Activated B cell treated with CpG ODN at 0.5 μM for 24 hours (primary cell): Measurements from ENCODE around the gene BICC1. TPM values are rescaled to one million over a fixed set of nuclear protein-coding genes. Genes with fewer than 3 reads are reported as not detected.

ENCODE experiments used
- ATAC-seq: fragments of 200-7000 bp; cut with Tn5 transposase; one replicate; pipeline ENCODE4 v1.10.0; 2021; ENCODE audit warnings: low read depth, mild to moderate bottlenecking, moderate library complexity
- CTCF ChIA-PET: fragments of 350-600 bp; sonication (Branson Sonifier 250); formaldehyde crosslinking; loops from one replicate; lab custom pipeline; 2021; ENCODE audit warnings: antibody characterized with exemption; lab: Charles Lee
- POLR2A ChIA-PET: fragments of 350-600 bp; sonication (Branson Sonifier 250); formaldehyde crosslinking; loops from one replicate; lab custom pipeline; 2021; ENCODE audit warnings: antibody characterized with exemption; lab: Charles Lee
- DNase-seq: peaks from one replicate; pipeline ENCODE4 v3.0.0; 2022
- H3K27ac Mint-ChIP-seq: one replicate; pipeline ENCODE4 v1.8.0; 2020; ENCODE audit warnings: mixed read lengths
- H3K27me3 Mint-ChIP-seq: one replicate; pipeline ENCODE4 v1.8.0; 2021; ENCODE audit warnings: mixed read lengths
- H3K36me3 Mint-ChIP-seq: one replicate; pipeline ENCODE4 v1.8.0; 2021; ENCODE audit warnings: low read depth, mixed read lengths
- H3K4me1 Mint-ChIP-seq: one replicate; pipeline ENCODE4 v1.8.0; 2021; ENCODE audit warnings: mixed read lengths
- H3K4me3 Mint-ChIP-seq: one replicate; pipeline ENCODE4 v1.8.0; 2020; ENCODE audit warnings: mild to moderate bottlenecking, mixed read lengths
- H3K9me3 Mint-ChIP-seq: one replicate; pipeline ENCODE4 v1.8.0; 2020; ENCODE audit warnings: mixed read lengths
- CTCF ChIP-seq: fragments of 200-600 bp; IDR thresholded peaks from one replicate; pipeline ENCODE4 v1.8.0; 2022; ENCODE audit warnings: antibody characterized with exemption, mild to moderate bottlenecking
- intact Hi-C: fragments of 100-400 bp; cut with micrococcal nuclease; formaldehyde crosslinking; loops from one replicate; pipeline ENCODE4 v1.15.1; 2024
- total RNA-seq: library from RNA; stranded (reverse); gene quantifications from 2 replicates; pipeline ENCODE4 v1.2.3, GENCODE V29; 2022

The BICC1 gene
- total RNA-seq, 1 donor from 2014 or later: not detected

DNA sequence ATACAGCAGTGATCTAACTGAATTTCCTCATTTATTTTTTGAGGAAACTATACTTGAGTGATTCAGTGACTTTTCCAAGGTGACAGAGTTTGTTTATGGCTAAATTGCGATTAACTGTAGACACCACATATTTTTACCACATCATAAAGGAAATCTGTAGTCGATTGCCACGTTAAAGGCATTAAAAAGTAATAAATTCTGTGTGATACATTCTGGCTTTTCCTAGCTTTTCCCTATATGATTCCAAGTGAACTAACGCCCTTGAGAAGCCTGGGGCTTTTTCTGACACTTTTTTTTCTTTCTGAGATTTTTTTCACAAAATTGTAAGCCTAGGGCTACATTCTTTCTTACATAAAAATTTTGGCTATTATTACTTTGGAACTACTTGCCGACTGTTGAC, 266.9 kb downstream of the BICC1 start:
- Mint-ChIP-seq H3K27me3 (no peaks in the 10 kb centered on the region), H3K9me3 (no peaks in the 10 kb centered on the region), H3K27ac (no peak overlapping the region), H3K4me3 (no peak overlapping the region), H3K4me1 (no peaks in the 10 kb centered on the region), H3K36me3 (no peaks in the 10 kb centered on the region)
- DNase-seq (no peak), ATAC-seq (no peak)
- intact Hi-C loops: no loop called here
- TF ChIP-seq CTCF: no peak
- CTCF ChIA-PET: interaction anchor here (1.2 kb wide), 1 partner anchor 9 kb away, joined by 4 read pairs; no protein-coding TSS in a partner anchor
- POLR2A ChIA-PET: no interaction called here

- ATAC-seq (no peak), DNase-seq (no peak)
- Mint-ChIP-seq H3K27ac (no peak overlapping the region), H3K4me3 (no peak overlapping the region), H3K27me3 (no peaks in the 10 kb centered on the region), H3K9me3 (no peaks in the 10 kb centered on the region), H3K36me3 (no peaks in the 10 kb centered on the region), H3K4me1 (no peaks in the 10 kb centered on the region)
- ChIA-PET CTCF (interaction anchor here (1.2 kb wide), 1 partner anchor 9 kb away, joined by 4 read pairs; no protein-coding TSS in a partner anchor), POLR2A (no interaction called here)
- intact Hi-C loops: loop anchor here (5.0 to 10.0 kb wide), 2 partner anchors 1127 to 1654 kb away; partner anchors contain the start of gene CCDC6
- TF ChIP-seq CTCF: no peak
Measured at GRCh38 chr10:58780476-58780875, 267.8 kb downstream of the BICC1 start.

DNA sequence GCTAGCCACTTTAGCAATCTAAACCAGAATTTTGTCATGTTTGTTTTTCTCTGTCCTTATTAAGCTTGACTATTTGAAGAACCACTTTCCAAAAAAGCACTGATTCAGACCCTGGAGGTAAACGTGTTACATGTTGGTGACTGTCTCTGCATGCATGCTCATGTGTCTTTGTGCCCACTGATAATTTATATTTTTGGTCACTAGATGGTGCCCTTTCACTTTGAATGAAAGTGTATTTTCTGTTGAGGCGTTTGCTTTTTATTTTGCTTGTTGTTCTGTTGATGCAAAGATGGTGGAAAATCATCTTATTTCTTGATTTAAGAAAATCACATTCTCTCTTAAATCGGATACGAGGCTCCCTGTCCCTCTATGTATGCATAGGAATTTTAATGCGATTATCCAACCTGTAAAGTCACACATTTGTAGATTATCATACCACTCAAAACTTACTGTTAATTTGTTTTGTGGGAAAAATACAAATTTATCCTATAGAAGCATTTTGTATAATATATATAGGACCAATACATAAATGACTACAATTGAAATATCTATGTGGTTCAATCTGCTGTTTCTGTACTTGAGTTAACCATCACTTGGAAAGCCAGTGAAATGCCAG, 269.3 kb downstream of the BICC1 start:
- H3K9me3 Mint-ChIP-seq: no peaks in the 10 kb centered on the region
- DNase-seq (no peak), ATAC-seq (no peak)
- H3K4me3 Mint-ChIP-seq: no peak overlapping the region
- no peaks in the 10 kb centered on the region for H3K4me1 Mint-ChIP-seq
- ChIA-PET POLR2A (no interaction called here), CTCF (no interaction called here)
- intact Hi-C loops: loop anchor here (2.0 to 10.0 kb wide), 5 partner anchors 483 to 1865 kb away; partner anchors contain the start of gene CCDC6
- no peaks in the 10 kb centered on the region for H3K27me3 Mint-ChIP-seq
- no peak for TF ChIP-seq CTCF
- no peak overlapping the region for H3K27ac Mint-ChIP-seq
- no peaks in the 10 kb centered on the region for H3K36me3 Mint-ChIP-seq

- Mint-ChIP-seq H3K4me1 (no peaks in the 10 kb centered on the region), H3K27ac (no peak overlapping the region), H3K4me3 (no peak overlapping the region), H3K9me3 (no peaks in the 10 kb centered on the region), H3K36me3 (no peaks in the 10 kb centered on the region), H3K27me3 (no peaks in the 10 kb centered on the region)
- ChIA-PET CTCF (no interaction called here), POLR2A (no interaction called here)
- TF ChIP-seq CTCF: no peak
- no peak for DNase-seq
- ATAC-seq: no peak
- intact Hi-C loops: loop anchor here (2.0 to 10.0 kb wide), 5 partner anchors 484 to 1864 kb away; partner anchors contain the start of gene CCDC6
Measured at GRCh38 chr10:58782876-58783851, 270.5 kb downstream of the BICC1 start.

DNA sequence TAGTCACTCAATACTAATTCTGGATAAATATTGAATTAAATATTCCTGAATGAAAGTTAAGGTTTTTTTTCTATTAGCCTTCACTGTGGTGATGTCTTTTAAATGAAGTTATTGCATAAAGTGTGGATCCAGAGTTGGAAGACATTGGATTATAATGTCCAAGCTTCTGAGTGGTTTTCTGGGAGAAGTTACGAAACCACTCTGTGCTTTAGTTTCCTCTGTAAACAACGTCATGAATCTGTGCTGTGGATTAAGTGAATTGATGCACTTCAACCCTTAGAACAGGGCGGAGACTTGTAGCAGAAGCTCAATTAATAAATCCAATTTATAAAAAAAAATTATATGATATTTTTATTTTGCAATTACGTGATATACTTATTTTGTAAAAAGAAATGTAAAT, 271.7 kb downstream of the BICC1 start:
- no peaks in the 10 kb centered on the region for H3K36me3 Mint-ChIP-seq
- POLR2A ChIA-PET: no interaction called here
- ATAC-seq (no peak), DNase-seq (no peak)
- CTCF ChIA-PET: no interaction called here
- H3K9me3 Mint-ChIP-seq: no peaks in the 10 kb centered on the region
- H3K27ac Mint-ChIP-seq: no peak overlapping the region
- no peaks in the 10 kb centered on the region for H3K27me3 Mint-ChIP-seq
- H3K4me1 Mint-ChIP-seq: no peaks in the 10 kb centered on the region
- no peak for TF ChIP-seq CTCF
- no peak overlapping the region for H3K4me3 Mint-ChIP-seq
- intact Hi-C loops: loop anchor here (5.0 to 10.0 kb wide), 2 partner anchors 1123 to 1650 kb away; partner anchors contain the start of gene CCDC6
